Neural cell (in vitro differentiated cells): Measurements from ENCODE around the gene AGBL1.

ENCODE experiments used
- CTCF ChIP-seq: fragments of 450-650 bp; IDR thresholded peaks from 2 replicates; pipeline ENCODE4 v1.5.1; 2014; ENCODE audit warnings: antibody characterized with exemption, mild to moderate bottlenecking, moderate library complexity; ENCODE audit not compliant: poor library complexity, severe bottlenecking
- EP300 ChIP-seq: fragments of 450-650 bp; conservative IDR thresholded peaks from 2 replicates; pipeline ENCODE4 v1.6.1; 2014; ENCODE audit warnings: antibody characterized with exemption, mild to moderate bottlenecking, moderate library complexity; ENCODE audit not compliant: poor library complexity, severe bottlenecking
- EZH2 ChIP-seq: fragments of 200-600, 300-800 bp; shearing (Covaris generic), sonication (generic); IDR thresholded peaks from 2 replicates; pipeline ENCODE4 v1.6.1; 2014; ENCODE audit warnings: antibody characterized with exemption, low read length, borderline replicate concordance, mild to moderate bottlenecking; ENCODE audit not compliant: insufficient read depth, poor library complexity, severe bottlenecking
- POLR2AphosphoS5 ChIP-seq: IDR thresholded peaks from 2 replicates; pipeline ENCODE4 v1.6.1; 2012
- RAD21 ChIP-seq: fragments of 450-650 bp; conservative IDR thresholded peaks from 2 replicates; pipeline ENCODE4 v1.6.1; 2014; ENCODE audit warnings: antibody characterized with exemption, mild to moderate bottlenecking, moderate library complexity
- REST ChIP-seq: IDR thresholded peaks from 2 replicates; pipeline ENCODE4 v1.6.1; 2012; ENCODE audit warnings: borderline replicate concordance
- TAF1 ChIP-seq: IDR thresholded peaks from 2 replicates; pipeline ENCODE4 v1.6.1; 2012; ENCODE audit warnings: low read depth

- TF ChIP-seq CTCF = no peak
- TF ChIP-seq TAF1 = no peak
- TF ChIP-seq RAD21 = no peak
- no peak for TF ChIP-seq REST
- no peak for TF ChIP-seq POLR2AphosphoS5
- TF ChIP-seq EP300 = no peak
- no peak for TF ChIP-seq EZH2
These were observed 414.2 kb downstream of the AGBL1 start for GRCh38 chr15:86493884-86494283.
